Sigmoid colon (tissue), 4 donors: ENCODE results near the gene TOM1L2.

Source experiments
- POLR2A ChIP-seq, 2 donors: fragments of 450-650 bp; IDR thresholded peaks; one replicate each; pipeline ENCODE4 v1.6.1; 2016; ENCODE audit warnings: antibody characterized with exemption in 2 of 2, mild to moderate bottlenecking in 2 of 2, moderate library complexity in 2 of 2
- POLR2AphosphoS5 ChIP-seq, 4 donors: sonication (generic); formaldehyde crosslinking; IDR thresholded peaks; one replicate each; pipeline ENCODE4 v1.6.1; 2017; ENCODE audit warnings: antibody characterized with exemption in 4 of 4
- TF ChIP-seq, protein P1 (sequence below), 4 experiments: fragments of 450-650 bp in 3 of 4; fragments of 200-600 bp in 1 of 4; IDR thresholded peaks; one replicate each; pipeline ENCODE4 v1.5.1; 2016 to 2019; ENCODE audit warnings: antibody characterized with exemption in 4 of 4, mild to moderate bottlenecking in 3 of 4, moderate library complexity in 2 of 4

- TF ChIP-seq, protein P1, sequence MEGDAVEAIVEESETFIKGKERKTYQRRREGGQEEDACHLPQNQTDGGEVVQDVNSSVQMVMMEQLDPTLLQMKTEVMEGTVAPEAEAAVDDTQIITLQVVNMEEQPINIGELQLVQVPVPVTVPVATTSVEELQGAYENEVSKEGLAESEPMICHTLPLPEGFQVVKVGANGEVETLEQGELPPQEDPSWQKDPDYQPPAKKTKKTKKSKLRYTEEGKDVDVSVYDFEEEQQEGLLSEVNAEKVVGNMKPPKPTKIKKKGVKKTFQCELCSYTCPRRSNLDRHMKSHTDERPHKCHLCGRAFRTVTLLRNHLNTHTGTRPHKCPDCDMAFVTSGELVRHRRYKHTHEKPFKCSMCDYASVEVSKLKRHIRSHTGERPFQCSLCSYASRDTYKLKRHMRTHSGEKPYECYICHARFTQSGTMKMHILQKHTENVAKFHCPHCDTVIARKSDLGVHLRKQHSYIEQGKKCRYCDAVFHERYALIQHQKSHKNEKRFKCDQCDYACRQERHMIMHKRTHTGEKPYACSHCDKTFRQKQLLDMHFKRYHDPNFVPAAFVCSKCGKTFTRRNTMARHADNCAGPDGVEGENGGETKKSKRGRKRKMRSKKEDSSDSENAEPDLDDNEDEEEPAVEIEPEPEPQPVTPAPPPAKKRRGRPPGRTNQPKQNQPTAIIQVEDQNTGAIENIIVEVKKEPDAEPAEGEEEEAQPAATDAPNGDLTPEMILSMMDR (IDR thresholded peaks at IDR 0.05): no peak
- TF ChIP-seq POLR2AphosphoS5 (IDR thresholded peaks at IDR 0.05) (peak in 2 of 4 donors; percentile 3 to 25), POLR2A (IDR thresholded peaks at IDR 0.05) (no peak)
These were observed 133.9 kb downstream of the TOM1L2 start for GRCh38 chr17:17837966-17838962.
